ENCODE measurements around the gene MYL11.
"Not testable (repeated sequence)": the region's sequence is repeated elsewhere in the genome, so short reads cannot be mapped to it uniquely, and the experiment has no call there.

MYL11 gene

DNA sequence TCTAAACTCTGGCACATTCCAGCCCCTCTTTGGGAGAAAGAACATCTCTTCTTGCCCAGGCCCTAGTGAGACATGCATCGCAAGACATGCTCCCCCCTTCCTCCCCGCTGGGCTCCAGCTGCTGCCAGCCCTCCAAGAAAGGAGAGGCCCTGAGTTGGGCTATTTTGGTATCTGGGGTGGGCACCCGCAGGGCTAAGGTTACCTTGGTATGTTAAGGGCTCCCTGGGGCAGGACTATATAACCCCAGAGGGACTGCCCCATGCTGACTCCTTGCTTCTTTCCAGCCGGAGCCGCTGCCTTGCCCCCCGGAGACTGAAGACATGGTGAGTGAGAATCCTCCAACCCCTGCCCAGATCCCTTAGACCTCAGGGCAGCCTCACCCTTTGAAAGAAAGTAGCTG is at the start of gene MYL11:
TSS of gene MYL11 (plus strand) at position 265 of the 400 bp plus-strand sequence. CDS start at position 321, 56 bp downstream.
- no peak for DNase-seq

- peak; percentile 74 for DNase-seq
Observed at GRCh38 chr16:30334473-30334989, 40.1 kb upstream of the MYL11 start.

GRCh38 chr16:30335028-30335597 is 39.5 kb upstream of the MYL11 start:
- peak; percentile 67 for DNase-seq

DNA sequence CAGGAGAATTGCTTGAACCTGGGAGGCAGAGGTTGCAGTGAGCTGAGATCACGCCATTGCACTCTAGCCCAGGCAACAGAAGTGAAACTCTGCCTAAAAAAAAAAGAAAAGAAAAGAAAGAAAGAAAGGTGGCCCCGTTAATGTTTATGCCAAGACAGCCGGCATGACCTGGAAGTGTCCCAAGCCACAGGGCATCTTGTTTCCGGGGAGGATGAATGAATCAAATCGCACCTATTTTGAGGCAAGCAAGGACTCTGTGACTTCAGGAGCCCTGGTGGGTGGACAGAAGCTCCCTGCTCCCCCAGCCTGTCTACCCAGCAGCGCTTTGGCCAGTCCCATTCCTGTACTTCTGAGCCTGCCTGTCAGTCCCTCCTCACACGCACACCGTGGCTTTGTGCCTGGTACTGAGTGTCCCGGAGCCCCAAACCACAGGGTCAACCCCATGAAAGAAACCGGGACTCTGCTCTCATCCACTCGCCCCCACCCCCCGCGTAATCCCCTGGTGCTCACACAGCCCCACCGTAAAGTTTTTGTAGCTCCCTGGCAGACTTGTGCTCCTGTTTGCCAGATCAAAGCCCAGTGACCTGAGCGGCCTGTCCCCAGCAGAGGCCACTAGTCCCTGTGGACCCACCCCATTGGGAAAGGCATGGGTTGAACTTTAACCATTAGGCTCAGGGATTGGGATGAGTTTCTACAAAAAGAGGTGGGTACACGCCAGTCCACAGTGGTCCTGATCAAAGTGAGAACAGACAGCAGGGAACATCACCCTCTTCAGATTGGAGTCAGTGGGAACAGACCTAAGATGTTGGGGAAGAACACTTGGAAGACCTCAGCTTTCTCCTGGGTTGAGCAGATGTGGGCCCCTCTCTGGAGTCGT is 38.8 kb upstream of the MYL11 start:
- no peak for DNase-seq

GRCh38 chr16:30337964-30338357 is 36.6 kb upstream of the MYL11 start:
- not testable (repeated sequence) for DNase-seq

DNA sequence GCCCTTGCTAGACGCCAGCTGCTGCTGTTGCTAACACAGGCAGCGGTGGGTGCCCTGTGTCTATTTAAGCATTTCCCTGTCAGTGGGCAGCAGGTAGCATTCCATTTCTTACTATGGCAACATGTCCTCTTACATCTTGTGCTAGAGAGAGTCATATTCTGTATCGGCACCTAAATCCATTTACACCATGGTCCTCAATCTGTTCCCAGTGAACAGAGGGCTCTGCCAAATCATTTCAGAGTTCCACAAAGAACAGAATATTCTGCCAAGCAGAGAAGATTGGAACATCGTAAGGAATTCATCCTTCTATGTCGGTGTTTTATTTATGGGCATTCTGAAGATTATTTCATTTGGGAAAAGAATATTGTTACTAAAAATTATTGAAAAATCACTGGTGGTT is 35.9 kb upstream of the MYL11 start:
- not testable (repeated sequence) for DNase-seq

GRCh38 chr16:30340621-30341020 is 34.0 kb upstream of the MYL11 start:
- DNase-seq = no peak

- DNase-seq = not testable (repeated sequence)
Observed at GRCh38 chr16:30341971-30342370, 32.6 kb upstream of the MYL11 start.

- DNase-seq = no peak
Observed at GRCh38 chr16:30342751-30343490, 31.7 kb upstream of the MYL11 start.

DNA sequence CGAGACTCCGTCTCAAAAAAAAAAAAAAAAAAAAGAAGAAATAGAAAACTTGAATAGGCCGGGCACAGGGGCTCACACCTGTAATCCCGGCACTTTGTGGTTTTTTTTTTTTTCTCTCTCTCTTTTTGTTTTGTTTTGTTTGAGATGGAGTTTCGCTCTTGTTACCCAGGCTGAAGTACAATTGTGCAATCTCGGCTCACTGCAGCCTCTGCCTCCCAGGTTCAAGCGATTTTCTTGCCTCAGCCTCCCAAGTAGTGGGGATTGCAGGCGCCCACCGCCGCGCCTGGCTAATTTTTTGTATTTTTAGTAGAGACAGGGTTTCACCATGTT is 31.1 kb upstream of the MYL11 start:
- DNase-seq = not testable (repeated sequence)

DNA sequence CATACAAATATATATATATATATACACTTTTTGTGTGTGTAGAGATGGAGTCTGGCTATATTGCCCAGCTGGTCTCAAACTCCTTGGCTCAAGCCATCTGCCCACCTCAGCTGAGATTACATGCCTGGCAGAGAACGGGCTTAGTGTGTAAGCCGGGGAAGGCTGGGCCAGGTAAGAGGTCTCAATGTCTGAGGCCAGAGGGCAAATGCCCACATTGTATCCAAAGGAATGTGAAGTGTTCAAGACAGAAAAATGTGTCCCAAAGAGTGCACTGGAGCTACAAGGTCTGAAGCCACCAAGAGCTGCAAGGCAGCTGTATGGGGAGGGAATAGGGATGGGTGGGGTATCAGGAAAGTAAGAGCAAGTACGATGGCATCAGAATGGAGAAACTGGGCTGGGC is 28.3 kb upstream of the MYL11 start:
- no peak for DNase-seq

- no peak for DNase-seq
Observed at GRCh38 chr16:30348113-30348512, 26.5 kb upstream of the MYL11 start.

- DNase-seq = no peak
Observed at GRCh38 chr16:30348929-30349328, 25.7 kb upstream of the MYL11 start.

DNA sequence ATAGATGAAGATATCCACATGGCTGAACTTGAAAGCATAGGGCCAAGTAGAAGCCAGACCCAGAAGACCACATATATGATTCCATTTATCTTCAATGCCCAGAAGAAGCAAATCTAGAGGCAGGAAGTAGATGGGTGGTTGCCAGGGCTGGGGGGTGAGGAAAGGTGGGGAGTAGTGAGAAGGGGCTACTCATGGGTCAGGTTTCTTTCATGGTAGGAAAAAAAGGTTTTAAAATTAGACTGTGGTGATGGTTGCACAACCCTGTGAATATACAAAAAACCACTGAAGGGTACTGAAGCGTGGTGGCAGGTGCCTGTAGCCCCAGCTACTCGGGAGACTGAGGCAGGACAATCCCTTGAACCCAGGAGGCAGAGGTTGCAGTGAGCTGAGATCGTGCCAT is 24.9 kb upstream of the MYL11 start:
- DNase-seq = no peak

- DNase-seq = no peak
Observed at GRCh38 chr16:30350134-30350871, 24.3 kb upstream of the MYL11 start.

DNA sequence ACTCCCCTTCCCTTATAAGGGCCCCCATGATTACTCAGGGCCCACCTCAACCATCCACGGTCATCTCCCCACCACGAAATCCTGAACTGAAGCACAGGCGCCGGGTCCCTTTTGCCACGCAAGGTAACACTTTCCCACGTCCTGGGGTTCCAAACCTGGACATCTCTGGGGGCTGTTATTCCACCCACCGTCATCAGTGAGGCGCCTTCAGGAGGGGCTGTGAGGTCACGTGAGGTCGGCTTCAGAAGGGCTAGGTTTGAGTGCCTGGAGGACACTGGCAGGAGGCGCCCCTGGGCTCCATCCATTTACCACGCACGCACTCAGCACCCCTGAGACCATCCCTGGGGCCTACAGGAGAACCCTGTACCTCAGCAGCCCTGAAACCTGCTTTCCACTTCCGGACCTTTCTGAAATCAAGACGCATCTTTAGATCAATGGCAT is 23.6 kb upstream of the MYL11 start:
- no peak for DNase-seq

DNA sequence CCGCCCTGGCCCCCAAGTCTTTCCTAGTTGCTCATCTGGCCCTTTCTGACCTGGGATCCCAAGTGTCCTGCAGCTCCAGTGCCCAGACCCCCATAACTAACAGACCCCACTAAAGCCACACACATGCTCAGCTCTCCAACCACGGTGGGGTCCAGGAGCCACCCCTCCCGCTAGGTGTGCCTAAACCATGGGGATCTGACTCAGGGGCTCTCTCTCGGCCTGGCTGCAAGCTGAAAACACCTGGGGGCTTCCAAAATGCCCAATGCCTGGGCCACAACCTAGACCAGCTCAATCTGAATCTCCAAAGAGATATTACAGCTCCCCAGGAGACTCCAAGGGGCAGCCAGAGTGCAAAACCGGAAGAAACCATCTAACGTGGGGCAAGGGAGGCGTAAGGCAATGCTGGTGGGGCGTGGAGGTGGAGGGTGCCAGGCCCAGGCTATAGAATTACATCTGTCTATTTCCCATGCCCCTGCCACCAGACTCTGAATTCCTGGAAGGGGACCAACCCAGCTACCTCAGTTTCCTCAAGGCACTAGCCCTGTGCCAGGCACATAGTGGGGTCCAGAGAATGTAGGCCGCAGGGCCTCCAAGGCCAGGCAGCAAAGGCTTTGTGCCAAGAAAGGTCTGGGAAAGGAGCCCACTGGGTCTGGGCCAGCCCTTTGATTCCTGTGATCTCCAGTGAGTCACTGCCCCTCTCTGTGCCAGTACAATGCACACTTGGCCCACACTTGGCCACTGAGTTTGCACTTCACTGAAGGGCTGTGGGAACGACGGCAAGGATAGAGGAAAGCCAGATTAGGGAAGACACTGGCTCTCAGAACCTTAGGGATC is 22.8 kb upstream of the MYL11 start:
- no peak for DNase-seq

DNA sequence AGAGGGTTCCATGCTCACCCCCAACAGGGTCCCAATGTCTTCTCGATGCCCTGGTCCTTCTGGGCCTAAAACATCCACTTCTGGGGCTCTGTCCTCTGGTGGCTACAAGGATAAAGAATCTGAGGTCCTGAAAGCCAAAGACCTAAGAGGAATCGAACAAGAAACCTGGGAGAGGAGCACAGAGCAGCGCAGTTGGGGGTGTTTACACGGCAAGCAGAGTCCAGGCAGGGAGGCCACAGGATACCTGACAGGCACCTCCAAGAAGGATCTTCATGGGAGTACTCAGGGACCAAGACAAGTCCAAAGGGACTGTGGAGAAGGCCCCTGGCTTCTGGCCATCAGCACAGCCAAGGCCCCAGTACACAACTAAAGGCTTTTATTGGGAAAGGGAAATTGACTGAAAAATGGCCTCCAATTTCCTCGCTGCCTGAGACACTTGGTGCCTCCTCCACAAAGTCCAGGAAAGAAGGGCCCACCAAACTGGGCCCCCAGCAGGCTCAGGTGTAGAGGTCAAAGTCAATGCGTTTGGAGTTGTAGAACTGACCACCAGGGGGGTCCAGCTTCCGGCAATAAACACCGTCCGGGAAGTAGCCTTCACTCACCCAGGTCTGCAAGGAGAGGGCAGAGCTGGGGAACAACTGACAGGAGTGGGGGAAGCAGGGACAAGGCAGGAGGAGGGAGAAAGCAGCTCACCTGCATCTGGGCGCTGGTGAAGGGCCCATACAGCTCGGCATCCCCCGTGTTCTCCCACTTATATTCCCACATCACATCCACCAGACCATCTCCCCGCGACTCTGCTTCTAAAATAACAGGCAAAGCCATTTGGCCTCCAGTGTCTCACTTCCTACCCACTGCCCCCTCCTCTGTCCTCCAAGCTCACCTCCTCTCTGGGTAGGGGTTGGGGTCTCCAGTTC is 21.9 kb upstream of the MYL11 start:
- DNase-seq = no peak

DNA sequence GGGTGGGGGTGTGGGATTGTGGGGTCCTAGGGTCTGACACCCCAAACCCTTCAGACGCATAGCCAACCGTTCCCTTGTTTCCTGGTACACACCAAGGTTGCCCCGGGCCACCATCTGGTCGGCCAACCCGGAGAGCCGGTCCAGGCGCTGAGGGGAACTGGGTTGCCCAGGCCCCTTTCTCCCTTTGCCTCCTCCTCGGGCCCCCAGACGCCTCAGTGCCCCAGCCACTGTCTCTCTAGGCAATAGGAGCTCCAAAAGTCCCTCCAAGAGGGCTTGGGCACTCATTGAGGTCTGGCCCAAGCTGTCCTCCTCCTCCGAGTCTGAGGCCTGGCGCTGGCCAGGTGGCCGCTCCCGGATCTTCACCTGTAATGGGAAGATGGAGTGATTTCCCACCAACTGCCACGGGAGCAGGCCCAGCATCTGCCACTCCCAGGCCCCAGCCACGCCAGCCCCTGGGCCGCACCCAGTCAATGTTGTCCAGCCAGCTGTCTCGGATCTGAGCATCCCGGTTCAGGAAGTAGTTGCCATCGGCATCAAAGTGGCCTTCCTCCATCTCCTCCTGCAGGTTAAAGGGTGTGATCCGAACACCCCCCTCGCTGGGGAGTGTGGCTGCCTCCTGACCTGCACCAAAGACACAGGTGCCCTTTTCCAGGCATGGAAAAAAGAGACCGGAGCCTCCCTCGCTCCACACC is 21.0 kb upstream of the MYL11 start:
- no peak for DNase-seq

Data from activated T-cell treated with anti-CD3 and anti-CD28 coated beads for 4 hours (primary cell).